Fibroblast of peridontal ligament (primary cell): ENCODE measurements around the gene PRKACA.

ENCODE experiments used
- DNase-seq: peaks from one replicate; pipeline ENCODE4 v3.0.0-alpha.2; 2010; ENCODE audit errors: extremely low read depth

PRKACA gene

DNA sequence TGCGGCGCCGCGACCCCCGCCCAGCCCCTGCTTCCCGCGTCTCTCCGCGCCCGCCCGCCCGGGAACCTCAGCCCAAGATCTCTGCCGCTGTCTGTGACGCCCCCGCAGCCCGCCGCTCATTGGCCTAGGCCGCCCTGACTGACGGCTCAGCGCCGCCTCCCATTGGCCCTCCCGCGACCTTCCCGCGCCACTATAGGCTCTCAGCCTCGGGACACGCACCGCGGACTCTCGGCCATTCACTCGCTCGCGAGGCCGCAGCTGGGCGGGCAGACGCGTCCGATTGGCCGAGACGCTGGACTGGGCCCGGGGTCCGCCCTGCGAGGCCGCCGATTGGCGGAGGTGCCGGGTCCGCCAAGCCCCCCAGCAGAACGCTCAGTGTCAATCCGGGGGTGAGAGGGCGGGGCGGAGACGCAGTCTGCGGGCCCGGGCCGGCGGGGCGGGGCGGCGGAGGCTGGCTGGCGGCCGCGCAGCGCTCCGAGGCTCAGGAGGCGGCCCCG is at the start of gene PRKACA:
TSS of gene PRKACA (minus strand) at position 95 of the 497 bp plus-strand sequence. CDS start 215 bp downstream, outside the sequence.
- DNase-seq = peak; percentile 97

DNA sequence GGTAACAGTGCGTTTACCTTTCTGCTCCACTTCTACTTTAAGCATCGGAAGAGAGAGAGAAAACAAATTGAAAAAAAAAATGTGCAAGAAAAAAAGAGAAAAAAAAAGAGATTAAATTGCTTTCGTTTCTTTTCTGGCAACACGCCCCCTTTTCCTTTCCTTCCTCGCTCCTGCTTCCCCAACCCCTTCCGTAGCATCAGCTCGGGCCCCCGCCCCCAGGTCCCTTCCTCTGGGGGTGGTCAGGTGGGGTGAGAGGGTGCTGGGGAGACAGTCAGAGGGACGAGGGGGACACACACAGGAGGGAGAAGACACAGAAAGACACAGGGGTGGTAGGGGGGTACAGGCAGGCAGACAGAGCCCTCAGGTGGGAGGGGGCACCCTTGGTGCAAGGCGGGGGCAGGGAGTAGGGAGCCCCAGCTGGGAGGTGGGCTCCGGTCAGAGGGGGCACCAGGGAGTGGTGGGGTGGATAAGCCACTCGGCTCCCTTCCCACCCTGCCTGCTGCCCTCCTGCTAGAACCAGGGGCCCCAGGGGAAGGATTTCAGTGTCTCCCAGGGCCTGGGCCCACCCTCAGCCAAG is 49.5 kb upstream of the PRKACA start:
- no peak for DNase-seq

DNA sequence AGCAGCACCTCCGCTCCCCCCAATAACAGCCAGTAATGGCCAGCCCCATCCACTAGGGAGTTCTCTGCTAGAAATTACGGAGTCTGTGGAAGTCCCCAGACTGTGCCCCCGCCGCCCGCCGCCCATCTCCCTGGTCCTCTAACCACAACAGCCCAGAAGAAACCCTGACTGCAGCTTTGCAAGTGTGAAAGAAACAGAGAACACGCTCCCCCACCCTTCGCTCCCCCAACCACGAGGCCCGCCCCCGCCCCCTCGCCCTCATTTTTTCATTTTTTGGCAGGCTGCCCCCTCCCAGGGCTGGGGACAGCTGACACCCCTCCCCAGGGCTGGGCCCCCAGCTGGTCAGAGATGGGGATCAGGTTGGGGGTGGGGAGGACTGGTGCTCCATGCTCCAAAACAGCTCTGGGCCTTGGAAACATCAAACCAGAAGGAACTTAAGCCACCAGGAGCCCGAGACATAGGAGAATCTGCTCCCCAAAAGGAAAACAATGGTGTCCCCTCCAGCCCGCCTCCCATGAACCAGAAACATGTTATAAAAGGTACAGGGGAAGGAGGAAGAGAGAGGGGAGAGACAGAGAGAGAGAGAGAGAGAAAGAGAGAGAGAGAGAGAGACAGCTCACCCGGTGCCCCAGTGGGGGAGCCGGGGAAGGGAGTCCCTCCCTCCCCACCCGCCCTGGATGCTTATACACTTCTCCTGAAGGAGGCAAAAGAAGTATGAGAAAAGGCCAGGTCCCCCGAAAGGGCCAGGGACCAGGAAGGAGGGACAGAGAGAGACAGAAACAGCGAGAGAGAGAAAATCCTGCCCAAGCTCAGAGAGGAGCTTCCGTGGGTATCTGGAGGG is 48.6 kb upstream of the PRKACA start:
- no peak for DNase-seq

DNA sequence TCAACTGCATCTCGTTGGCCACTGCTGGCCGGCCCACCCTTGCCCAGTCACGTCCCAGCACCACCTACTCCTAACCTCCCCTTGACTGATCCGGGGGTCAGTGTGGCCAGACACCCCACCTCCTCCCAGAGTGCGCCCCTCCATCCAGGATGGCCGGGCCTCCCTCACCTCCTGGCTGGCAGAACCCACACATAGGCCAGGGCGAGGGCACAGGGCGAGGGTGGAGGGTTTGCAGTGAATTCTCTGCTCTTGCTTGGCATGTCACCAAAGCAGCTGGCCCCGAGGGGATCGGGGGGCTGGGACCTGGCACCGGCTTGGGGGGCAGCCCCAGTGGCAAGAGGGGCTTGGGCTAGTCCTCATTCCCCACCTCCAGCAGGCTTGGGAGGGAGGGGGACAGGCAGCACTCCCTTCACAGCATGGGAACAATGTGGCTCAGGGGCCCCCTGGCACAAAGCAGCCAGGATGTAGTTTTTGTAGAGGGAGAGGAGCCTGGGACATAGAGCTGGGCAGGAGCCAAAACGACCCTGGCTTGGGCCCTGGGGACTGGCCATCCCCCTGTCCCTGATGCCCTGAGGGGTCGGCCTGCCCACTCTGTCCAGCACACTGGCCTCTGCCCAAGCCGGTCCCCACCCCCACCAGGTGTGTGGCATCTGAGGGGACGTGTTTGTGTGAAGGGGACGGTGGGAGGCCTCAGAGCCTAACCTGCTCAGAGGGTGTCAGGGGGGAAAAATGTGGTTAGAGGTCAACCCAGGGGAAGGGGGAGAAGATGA is 47.3 kb upstream of the PRKACA start:
- DNase-seq = no peak

DNA sequence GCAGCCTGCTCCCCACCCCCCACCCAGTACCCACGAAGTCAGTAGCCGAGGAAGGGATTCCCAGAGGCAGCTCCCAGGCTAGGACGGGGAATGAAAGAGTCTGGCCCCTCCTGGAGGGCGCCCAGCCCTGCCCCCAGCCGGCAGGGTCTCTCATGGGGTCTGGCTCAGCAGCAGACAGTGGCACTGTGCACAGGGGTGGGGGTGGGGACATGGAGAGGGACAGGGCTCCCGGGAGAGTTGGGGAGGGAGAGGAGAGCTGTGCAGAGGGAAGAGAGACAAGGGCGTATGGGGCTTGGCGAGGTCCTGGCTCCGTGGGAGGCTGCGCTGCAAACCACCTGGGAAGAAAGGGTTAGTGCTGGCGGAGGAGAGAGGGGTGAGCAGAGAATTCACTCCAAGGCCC is 46.5 kb upstream of the PRKACA start:
- DNase-seq = no peak

DNA sequence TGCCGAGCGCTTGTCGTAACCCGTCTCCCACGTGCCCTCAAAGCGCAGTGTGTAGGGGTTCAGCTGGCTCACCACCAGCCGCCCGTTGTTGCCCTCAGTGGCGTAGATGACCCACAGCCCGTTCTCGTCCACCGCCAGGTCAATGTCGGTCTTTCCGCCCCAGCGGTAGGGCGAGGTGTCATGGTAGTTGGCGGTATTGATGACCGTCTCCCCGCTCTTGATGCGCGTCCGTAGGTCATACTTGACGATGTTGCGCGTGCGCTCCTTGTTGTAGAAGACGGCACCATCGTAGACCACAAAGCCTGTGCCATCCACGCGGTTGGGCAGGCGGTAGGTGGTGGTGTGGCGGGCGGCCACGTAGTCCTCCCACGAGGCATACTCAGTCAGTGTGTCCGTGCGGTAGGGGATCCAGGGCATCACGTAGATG is 45.3 kb upstream of the PRKACA start:
- no peak for DNase-seq

DNA sequence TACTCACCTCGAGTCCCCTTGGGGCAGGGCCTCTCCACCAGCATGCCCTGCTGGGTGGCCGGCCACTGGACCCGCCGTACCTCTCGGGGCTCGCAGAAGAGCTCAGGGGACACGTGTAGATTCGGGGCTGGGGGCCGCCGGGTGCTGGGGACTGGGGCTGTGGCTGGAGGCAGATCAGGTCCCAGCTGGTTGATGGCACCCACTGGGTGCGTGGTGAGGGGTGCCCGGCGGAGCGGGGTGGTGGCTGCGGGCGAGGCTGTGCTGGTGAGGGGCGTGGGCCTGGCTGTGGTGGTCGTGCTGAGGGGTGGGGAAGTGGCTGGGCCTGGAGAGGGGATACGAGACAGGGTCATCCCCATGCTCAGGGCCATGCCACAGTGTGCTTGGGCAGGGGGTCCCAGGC is 43.7 kb upstream of the PRKACA start:
- no peak for DNase-seq

DNA sequence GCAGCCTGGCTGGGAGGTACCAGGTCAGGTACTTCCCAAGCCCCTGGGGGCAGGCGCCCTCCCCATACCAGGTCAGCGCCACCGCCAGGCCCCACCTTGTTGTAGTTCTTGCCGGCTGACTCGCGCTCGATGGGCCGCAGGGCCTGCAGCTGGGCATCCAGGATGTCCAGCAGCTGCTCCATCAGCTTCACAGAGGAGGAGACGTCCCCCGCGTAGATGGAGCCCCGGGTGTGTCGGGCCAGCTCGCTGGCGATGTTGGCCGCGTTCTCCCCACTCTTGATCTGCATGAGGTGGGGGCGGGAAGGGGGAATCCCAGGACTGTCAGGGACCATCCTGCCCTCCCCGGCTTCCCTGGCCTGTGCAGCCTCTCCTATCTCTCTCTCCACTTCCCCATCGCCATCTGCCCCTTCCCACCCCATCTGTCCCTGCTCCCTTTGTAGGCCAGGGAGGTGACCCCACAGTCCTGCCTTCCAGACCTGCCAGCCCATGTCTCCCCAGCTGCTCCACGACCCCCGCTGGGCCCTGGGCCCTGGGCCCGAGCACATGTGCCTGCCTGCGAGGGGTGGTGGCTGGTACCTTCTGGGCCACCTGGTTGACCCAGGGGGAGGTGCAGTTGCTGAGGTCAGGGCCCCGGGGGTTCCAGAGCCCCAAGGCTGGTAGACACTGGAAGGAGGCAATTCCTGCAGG is 42.6 kb upstream of the PRKACA start:
- DNase-seq = no peak

DNA sequence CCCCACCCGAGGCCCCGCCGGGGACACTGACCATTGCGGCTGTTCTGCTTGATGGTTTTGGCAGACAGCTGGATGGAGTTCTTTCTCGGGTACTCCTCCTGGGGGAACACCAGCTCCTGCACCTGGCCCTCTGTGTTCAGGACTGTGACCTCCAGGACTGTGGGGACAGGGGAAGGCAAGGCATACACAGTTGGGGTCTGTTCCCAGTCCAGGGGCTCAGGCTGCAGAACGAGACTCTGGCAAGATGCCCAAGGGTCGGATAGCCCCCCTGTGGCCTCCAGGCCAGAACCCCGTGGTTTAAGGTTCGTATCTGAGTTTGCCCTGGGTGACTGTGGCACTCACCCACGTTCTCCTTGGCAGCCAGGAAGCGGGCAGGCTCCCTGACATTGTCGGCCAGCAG is 41.5 kb upstream of the PRKACA start:
- no peak for DNase-seq

DNA sequence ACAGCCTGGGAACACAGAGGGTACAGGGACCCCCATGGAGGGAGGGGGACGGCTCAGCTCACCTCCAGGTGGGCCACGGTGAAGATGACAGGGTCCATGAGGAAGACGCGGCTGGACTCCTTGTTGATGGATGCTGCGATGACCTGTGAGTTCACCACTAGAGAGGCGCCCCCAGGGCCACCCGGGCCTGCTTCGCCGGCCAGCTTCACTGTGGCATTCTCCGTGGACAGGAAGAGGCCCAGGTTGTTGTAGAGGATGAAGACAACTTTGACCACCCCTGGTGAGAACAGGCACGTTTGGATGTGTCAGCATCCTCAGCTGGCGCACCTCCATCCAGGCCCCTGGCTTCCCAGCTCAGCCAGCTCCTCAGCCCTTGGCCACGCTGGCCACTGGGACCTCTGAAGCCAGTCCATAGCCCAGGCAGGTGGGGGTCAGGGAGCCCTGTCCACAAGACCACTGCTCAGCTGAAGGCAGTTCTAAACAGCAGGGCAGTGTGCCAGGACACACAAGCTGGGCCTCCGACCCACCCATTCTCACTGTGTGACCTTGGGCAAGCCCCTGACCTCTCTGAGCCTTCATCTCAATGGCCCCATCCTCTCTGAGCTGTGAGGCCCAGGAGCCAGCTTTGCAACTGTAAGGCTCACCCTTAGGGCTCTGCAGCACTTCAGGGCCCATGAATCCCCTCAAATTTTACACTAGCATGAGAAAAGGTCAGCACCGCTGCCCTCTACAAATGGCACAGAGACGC is 40.9 kb upstream of the PRKACA start:
- no peak for DNase-seq

DNA sequence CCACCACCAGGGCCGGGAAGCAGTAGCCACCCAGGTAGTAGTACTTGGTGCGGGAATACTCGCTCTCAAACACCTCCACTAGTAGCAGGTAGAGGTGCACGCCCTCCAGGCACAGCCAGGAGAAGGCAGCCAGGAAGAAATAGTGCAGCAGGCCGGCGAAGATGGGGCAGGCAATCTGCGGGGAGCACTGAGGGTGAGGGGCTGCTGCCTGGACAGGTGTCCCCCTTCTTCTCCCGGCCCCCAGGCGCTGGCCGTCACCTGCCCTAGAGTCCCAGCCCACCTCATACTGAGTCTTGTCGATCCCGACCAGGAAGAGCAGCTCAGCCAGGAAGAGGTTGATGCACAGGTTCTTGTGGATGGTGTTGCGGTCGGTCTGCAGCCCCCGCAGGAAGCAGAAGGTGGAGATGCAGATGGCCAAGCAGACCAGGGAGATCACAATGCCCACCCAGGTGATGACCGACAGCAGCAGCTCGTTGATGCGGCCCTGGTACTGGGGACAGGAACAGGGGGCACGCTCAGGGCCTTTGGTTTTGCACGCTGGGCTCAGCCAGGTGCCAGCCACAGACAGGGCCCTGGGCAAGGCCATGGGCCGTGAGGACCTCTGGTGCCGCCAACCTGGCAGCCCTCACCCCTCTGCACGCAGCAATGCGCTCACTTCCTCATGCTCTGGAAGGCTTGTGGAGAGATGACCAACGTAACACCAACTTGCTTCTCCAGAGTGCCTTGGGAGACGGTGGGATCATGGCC is 39.6 kb upstream of the PRKACA start:
- DNase-seq = no peak

DNA sequence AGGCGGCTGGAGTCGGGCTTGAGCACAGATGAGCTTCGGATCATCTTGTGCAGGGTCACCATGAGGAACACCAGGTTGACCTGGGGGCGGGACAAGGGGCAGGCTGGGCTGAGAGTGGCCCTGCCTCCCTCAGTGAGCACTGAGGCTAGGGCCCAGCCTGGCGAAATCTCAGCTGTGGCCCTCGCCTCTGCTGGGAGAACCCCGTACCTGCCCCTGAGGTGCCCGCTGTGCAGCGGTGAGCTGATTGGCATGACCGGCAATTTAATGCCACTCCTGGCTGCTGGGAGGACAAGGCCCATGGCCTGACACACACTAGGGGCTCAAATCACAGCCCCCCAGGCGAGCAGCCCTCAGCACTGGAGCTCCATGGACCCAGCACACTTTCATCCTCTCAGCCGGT is 38.6 kb upstream of the PRKACA start:
- no peak for DNase-seq

DNA sequence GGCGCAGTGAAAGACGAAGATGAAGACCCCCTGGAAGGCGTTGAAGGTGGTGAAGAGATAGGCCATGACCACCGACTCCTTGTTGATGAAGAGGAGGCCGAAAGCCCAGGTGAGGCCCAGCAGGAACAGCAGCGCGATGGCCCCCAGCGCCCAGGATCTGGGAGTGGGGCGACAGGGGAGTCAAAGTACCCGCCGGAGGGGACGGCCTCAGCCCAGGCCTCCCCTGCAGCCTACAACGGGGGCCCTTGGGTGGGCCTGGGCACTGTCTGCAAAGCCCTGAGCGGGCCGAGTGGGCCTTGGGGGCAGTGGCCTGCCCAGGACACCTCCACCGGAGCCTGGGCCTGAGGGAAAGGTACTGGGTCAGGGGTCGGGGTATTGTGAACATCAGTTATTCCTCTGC is 37.8 kb upstream of the PRKACA start:
- DNase-seq = no peak

DNA sequence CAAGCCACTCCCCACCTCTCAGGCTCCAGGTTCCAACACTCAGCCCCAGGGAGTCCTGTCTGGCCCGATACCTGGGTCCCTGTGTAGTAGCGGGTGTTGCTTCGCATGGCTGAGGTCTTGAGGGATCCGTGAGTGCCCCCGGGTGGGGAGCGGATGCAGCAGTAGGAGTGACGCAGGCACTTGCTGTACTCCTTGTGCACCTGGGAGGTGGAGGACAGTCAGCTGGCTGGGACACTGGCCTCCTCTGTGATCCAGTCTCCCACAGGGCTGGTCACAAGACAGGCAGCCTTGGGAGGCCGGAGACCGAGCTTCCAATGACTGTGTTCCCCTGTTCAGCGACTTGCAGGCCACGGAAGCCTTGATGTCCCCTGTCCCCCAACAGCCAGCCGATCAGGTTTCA is 35.2 kb upstream of the PRKACA start:
- no peak for DNase-seq

DNA sequence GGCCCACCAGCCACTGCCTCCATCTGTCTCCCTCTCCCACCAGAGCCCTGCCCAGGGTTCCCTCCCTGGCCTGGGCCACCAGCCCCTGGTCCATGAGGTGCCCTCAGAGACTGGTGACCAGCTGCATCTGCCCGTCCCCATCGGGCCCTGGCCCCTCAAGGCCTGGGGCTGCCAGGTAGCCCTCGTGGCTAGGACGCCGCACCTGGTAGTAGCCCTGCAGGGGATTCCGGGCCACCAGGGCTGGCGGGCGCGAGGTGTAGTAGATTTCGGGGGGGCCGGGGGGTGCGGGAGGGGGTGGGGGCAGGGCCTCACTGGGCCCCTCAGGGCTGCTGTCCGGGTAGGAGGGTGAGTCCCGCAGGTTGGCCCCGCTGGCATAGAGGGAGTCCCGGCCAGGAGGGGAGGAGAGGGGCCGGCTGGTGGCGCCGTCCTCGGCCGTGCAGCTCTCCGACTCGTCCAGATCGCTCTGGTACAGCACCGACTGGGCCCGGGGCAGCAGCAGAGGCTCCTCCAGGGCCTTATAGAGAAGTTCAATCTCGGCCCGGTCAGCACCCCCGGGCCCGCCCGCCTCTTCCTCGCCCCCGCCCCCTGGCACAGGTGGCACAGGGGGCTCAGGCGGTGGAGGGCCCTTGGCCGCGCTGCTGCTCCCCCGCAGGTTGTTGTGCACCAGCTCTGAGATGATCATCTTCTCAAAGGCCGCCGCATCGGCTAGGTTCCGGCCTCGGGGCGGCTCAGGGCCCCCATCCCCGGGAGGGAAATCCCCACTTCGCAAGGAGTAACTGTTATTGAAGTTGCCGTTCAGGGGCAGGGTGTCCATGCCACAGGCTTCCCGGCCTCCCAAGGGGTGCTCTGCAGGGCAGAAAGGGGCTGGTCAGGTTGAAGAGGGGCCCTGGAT is 33.5 kb upstream of the PRKACA start:
- DNase-seq = no peak

DNA sequence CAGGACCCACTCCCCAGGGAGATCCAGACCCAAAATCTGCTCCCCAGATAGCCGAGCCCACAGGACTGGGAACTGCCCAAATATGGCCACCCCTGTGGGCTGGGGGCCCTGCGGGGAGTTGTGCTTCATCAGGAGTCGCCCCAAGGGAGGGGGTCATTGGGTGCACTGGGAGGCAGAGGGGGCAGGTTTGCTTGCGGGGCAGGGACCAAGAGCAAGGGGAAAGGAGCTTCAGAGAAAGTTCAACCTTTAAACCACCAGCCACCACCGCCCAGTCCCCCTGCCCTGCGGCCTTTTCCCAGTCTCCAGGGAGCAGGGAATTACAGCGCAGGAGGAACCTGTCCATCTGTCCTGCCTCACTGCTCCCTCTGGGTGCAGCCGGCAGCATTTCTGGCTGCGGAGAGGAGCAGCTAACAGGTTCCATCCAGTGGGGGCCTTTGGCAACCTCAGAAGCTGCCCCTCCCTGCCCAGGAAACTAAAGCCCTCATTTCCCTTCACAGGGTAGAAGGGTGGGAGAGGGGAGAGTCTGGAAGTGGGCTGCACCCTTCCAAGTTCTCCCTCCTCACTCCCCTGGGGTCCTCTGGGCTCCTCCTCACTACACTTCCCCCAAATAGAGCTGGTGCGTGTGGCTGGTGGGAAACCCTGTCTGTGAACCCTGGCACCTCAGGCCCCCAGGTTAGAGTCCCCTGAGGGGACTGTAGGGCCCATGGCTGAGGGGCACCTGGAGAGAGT is 32.6 kb upstream of the PRKACA start:
- DNase-seq = no peak

DNA sequence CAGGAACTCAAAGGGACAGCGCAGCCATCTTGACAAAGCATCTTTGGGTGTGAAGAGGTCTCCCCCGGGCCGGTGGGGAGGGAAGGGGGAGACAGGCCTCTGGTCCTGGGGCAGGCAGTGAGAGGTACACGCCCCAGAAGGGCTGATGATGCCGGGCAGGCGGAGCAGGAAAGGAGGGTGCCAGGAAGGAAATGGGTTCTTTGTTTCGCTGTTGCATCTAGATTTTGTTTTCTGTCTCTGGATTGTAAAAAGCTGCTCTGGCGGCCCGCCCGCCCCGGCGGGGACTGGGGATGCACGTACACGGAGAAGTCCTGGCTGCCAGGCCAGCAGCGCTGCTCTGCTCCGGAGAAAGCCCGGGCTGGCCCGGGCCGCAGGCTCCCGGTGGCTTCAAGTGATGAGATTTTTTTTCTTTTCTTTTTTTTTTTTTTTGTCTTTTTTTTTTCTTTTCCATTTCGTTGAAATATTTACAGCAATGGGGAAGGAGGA is 32.0 kb upstream of the PRKACA start:
- peak; percentile 34 for DNase-seq

DNA sequence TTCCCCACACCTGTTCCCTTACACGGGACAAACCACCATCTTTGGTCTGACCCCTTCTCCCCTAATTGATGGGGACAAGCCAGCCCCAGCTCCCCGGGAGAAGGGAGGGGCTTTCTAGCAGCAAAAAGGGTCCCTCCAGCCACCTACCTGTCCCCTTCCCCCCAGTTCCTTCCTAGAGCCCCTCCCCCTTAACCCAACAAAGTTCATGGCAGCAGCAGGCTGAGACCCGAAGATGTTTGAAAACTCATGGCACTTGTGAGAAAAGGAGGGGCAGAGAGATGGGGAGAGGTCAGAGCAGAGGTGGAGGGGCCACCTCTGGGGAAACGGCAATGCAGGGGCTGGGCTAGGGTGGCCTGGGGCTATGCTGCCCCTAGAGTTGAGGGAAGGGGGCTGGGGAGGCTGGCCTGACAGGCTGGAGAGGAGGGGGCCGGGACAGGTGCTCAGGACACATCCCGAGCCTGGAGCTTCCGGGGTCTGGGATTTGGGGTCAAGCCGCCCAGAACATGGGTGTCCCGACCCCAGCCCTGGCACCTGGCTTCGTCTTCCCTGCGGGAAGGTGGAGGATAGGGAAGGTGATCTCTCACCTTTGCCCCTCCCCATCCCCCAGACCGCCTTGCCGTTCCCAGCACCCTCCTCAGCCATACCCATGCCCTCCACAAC is 31.3 kb upstream of the PRKACA start:
- DNase-seq = no peak
